Activated T-cell treated with anti-CD3 and anti-CD28 coated beads, Interleukin-2, amount 50 U/mL, for 24 hours (primary cell): ENCODE measurements around the gene CDC42EP4.
"Not testable (repeated sequence)": the region's sequence is repeated elsewhere in the genome, so short reads cannot be mapped to it uniquely, and the experiment has no call there.

Source experiments
- DNase-seq: peaks from one replicate; pipeline ENCODE4 v3.0.0-alpha.2; 2020
- H3K27ac Mint-ChIP-seq: 2 replicates; pipeline ENCODE4 v1.8.0; 2020; ENCODE audit warnings: mild to moderate bottlenecking, mixed read lengths
- H3K27me3 Mint-ChIP-seq: 2 replicates; pipeline ENCODE4 v1.8.0; 2020; ENCODE audit warnings: mixed read lengths
- H3K36me3 Mint-ChIP-seq: 2 replicates; pipeline ENCODE4 v1.8.0; 2020; ENCODE audit warnings: low read depth, mixed read lengths
- H3K4me1 Mint-ChIP-seq: 2 replicates; pipeline ENCODE4 v1.8.0; 2020; ENCODE audit warnings: low read depth, mixed read lengths
- H3K4me3 Mint-ChIP-seq: 2 replicates; pipeline ENCODE4 v1.8.0; 2020; ENCODE audit warnings: mild to moderate bottlenecking, moderate library complexity, mixed read lengths
- H3K9me3 Mint-ChIP-seq: 2 replicates; pipeline ENCODE4 v1.8.0; 2020; ENCODE audit warnings: mixed read lengths

Gene CDC42EP4

DNA sequence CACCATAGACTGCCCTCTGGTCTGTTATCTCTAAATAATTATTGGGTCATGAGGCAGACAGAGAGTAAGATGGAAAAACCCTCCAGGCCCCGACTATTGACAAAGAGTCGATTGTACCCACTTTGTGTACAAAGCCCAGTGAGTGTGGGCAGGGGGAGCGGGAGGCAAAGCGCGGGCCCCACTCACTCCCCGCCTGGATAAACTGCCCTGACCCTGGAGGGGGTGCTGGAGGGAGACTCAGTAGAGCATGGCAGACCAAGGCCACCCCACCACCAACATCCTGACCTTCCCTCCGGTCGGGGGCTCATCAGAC lies 38.9 kb downstream of the CDC42EP4 start:
- H3K4me3 Mint-ChIP-seq, result no peak overlapping the region
- no peaks in the 10 kb centered on the region for H3K36me3 Mint-ChIP-seq
- no peaks in the 10 kb centered on the region for H3K27me3 Mint-ChIP-seq
- no peaks in the 10 kb centered on the region for H3K4me1 Mint-ChIP-seq
- no peak overlapping the region for H3K27ac Mint-ChIP-seq
- no peaks in the 10 kb centered on the region for H3K9me3 Mint-ChIP-seq
- DNase-seq, result no peak

DNA sequence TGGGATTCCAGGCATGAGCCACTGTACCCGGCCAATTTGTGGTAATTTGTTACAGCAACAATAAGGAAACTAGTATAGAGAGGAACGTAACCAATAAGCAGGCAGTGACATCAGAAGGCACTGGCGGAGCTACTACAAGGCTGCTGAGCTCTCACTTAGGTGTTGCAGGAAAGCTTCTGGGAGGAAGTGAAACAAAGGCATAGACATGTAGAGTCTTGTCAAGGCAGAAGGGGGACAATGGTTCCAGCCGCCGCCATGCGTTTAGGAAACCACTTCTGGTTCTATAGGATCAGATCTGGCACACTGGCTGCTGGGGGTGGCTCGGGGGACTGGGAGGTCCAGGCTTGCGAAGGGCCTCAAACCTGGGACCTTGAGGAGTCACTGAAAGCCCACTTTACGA lies 40.7 kb downstream of the CDC42EP4 start:
- Mint-ChIP-seq H3K27ac (no peak overlapping the region), H3K36me3 (no peaks in the 10 kb centered on the region), H3K4me3 (no peak overlapping the region), H3K9me3 (no peaks in the 10 kb centered on the region), H3K27me3 (no peaks in the 10 kb centered on the region), H3K4me1 (no peaks in the 10 kb centered on the region)
- DNase-seq, result no peak

DNA sequence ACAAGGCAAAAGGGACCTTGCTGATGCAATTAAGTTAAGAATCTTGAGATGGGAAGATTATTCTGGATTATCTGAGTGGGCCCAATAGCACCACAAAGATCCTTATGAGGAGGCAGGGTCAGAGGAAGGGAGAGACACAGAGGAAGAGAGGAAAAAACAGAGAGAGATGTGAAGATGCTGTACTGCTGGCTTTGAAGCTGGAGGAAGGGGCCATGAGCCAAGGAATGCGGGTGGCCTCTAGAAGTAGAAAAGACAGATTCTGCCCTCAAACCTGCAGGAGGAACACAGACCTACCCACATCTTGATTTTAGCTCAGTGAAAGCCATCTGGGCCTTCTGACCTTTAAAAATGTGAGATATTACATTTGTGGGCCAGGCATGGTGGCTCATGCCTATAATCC lies 42.0 kb downstream of the CDC42EP4 start:
- Mint-ChIP-seq H3K36me3 (no peaks in the 10 kb centered on the region), H3K27ac (no peak overlapping the region), H3K9me3 (no peaks in the 10 kb centered on the region), H3K4me1 (no peaks in the 10 kb centered on the region), H3K27me3 (no peaks in the 10 kb centered on the region), H3K4me3 (no peak overlapping the region)
- DNase-seq, result no peak

DNA sequence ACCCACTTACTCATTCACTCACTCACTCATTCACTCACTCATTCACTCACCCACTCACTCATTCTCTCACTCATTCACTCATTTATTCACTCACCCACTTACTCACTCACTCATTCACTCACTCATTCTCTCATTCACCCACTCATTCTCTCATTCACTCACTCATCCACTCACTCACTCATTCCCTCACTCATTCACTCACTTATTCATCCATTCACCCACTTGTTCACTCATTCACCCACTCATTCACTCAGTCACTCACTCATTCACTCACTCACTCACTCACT lies 42.5 kb downstream of the CDC42EP4 start:
- Mint-ChIP-seq H3K27ac (no peak overlapping the region), H3K4me3 (no peak overlapping the region), H3K4me1 (no peaks in the 10 kb centered on the region), H3K36me3 (no peaks in the 10 kb centered on the region), H3K9me3 (no peaks in the 10 kb centered on the region), H3K27me3 (no peaks in the 10 kb centered on the region)
- no peak for DNase-seq

DNA sequence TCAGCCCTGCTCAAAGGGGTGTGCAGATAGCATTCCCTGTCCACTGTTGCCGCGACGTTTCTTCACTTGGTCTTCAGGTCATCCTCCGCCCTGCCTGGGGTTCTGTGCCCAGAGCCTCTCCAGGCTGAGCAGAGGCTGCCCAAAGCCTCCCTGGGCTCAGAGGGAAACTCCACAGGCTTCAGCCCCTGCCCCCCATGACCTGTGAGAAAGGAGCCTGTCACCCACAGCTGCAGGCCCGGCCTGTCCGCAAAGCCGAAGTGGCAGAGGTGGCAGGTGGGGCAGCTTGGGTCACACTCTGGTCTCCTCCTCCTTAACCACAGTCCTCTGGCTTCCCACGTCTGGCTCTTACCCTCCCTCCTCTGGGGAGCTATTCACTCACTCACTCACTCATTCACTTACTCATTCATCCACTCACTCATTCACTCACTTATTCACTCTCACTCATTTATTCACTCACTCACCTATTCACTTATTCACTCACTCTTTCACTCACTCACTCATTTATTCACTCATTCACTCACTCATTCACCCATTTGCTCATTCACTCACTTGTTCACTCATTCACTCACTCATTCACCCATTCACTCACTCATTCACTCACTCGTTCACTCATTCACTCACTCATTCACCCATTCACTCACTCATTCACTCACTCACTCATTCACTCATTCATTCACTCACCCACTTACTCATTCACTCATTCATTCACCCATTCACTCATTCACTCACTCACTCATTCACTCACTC lies 43.0 kb downstream of the CDC42EP4 start:
- Mint-ChIP-seq H3K36me3 (no peaks in the 10 kb centered on the region), H3K4me3 (no peak overlapping the region), H3K27me3 (no peaks in the 10 kb centered on the region), H3K27ac (no peak overlapping the region), H3K9me3 (no peaks in the 10 kb centered on the region), H3K4me1 (no peaks in the 10 kb centered on the region)
- DNase-seq, result no peak

DNA sequence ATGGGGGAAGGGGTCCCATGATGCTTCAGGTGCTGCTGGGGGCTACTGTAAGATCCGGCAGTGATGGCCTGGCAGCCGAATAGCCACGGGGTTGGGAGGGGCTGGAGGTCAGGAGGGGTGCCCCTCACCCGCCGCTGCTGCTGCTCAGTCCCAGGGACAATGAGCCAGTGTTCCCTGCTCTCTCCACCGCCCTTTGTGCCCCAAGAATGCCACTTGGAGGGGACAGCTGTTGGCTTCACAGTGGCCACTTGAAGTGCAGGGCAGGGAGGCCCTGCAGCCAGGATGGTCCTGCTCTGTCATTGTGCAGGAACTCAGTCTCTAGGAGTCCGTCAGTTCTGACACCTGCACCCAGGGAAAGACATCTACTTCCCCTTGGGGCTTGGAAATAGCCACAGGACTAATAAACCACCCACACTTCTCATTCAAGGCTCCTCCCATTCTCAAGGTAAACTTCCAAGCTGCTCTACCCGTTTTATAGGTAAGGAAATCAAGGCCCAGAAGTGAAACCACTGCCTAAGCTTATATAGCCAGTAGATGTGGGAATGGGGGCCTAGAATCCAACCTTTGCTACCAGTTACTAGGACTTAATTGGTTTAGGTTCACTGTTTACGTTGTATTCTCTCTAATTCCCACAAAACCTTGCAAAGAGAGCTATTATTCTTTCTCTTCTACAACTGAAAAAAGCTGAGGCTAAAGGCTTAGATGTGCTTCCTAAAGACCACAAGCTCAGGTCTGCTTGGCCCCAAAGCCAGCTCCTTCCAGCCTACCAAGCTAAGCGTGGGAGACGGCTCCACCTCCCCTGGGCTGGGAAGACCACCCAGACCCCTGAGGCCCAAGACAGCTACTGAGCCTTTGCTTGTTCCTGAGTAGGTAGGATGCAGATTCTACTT lies 43.9 kb downstream of the CDC42EP4 start:
- Mint-ChIP-seq H3K27me3 (no peaks in the 10 kb centered on the region), H3K4me3 (no peak overlapping the region), H3K27ac (no peak overlapping the region), H3K9me3 (no peaks in the 10 kb centered on the region), H3K36me3 (no peaks in the 10 kb centered on the region), H3K4me1 (no peaks in the 10 kb centered on the region)
- no peak for DNase-seq

DNA sequence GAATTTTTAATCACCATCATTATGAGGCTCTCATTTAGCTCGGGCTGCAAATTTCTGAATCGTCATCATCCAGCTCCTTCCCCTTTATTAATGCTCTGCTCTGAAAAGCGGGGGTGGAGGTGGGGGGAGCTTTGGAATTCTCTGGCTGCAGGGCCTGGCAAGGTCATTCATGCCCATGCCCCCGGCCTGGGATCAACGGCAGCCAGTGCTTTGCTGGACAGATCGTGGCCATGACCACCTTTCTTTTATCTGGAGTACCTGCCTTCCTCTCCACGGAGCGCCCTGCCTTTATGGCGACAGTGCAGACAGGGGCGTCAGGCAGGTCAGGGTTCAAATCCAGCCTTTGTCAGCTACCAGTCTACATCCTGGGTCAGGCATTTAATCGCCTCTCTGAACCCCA lies 45.0 kb downstream of the CDC42EP4 start:
- Mint-ChIP-seq H3K27me3 (no peaks in the 10 kb centered on the region), H3K9me3 (no peaks in the 10 kb centered on the region), H3K4me3 (no peak overlapping the region), H3K36me3 (no peaks in the 10 kb centered on the region), H3K4me1 (no peaks in the 10 kb centered on the region), H3K27ac (no peak overlapping the region)
- DNase-seq, result no peak

DNA sequence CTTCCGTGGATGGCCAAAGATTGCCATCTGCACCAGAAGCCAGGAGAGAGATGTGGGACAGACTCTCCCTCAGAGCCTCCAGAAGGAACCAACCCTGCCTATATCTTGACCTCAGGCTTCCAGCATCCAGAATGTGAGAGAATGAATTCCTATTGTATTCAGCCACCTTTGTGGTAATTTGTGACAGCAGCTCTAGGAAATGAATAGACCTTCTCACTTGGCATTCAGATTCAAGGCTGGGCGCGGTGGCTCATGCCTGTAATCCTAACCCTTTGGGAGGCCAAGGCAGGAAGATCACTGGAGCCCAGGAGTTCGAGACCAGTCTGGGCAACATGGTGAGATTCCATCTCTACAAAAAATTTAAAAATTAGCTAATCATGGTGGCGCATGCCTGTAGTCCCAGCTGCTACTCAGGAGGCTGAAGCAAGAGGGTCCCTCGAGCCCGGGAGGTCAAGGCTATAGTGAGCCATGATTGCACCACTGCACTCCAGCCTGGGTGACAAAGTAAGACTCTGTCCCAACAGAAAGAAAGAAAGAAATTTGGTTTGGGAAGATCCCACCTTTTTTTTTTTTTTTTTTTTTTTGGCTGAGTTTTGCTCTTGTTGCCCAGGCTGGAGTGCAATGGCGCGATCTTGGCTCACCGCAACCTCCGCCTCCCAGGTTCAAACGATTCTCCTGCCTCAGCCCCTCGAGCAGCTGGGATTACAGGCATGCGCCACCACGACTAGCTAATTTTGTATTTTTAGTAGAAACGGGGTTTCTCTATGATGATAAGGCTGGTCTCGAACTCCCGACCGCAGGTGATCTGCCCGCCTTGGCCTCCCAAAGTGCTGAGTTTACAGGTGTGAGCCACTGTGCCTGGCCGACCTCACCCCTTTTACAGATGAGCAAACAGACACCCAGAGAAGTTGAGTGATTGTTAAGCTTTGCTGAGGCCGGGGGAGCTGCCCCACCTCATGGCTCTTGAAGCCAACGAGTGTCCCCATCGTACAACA lies 45.9 kb downstream of the CDC42EP4 start:
- H3K4me1 Mint-ChIP-seq, result no peaks in the 10 kb centered on the region
- H3K27me3 Mint-ChIP-seq, result no peaks in the 10 kb centered on the region
- H3K27ac Mint-ChIP-seq, result no peak overlapping the region
- H3K9me3 Mint-ChIP-seq, result no peaks in the 10 kb centered on the region
- DNase-seq, result no peak
- H3K36me3 Mint-ChIP-seq, result no peaks in the 10 kb centered on the region
- no peak overlapping the region for H3K4me3 Mint-ChIP-seq

DNA sequence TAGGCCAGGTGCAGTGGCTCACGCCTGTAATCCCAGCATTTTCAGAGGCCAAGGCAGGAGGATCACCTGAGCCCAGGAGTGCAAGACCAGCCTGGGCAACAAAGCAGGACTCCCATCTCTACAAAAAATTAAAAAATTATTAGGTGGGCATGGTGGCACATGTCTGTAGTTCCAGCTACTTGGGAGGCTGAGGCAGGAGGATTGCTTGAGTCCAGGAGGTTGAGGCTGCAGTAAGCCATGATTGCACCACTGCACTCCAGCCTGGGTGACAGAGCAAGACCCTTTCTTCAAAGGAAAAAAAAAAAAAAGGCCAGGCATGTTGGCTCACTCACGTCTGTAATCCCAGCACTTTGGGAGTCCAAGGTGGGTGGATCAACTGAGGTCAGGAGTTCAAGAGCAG lies 47.4 kb downstream of the CDC42EP4 start:
- H3K36me3 Mint-ChIP-seq, DNase-seq, H3K9me3 Mint-ChIP-seq, H3K4me3 Mint-ChIP-seq, H3K4me1 Mint-ChIP-seq, H3K27ac Mint-ChIP-seq, H3K27me3 Mint-ChIP-seq: not testable (repeated sequence)

DNA sequence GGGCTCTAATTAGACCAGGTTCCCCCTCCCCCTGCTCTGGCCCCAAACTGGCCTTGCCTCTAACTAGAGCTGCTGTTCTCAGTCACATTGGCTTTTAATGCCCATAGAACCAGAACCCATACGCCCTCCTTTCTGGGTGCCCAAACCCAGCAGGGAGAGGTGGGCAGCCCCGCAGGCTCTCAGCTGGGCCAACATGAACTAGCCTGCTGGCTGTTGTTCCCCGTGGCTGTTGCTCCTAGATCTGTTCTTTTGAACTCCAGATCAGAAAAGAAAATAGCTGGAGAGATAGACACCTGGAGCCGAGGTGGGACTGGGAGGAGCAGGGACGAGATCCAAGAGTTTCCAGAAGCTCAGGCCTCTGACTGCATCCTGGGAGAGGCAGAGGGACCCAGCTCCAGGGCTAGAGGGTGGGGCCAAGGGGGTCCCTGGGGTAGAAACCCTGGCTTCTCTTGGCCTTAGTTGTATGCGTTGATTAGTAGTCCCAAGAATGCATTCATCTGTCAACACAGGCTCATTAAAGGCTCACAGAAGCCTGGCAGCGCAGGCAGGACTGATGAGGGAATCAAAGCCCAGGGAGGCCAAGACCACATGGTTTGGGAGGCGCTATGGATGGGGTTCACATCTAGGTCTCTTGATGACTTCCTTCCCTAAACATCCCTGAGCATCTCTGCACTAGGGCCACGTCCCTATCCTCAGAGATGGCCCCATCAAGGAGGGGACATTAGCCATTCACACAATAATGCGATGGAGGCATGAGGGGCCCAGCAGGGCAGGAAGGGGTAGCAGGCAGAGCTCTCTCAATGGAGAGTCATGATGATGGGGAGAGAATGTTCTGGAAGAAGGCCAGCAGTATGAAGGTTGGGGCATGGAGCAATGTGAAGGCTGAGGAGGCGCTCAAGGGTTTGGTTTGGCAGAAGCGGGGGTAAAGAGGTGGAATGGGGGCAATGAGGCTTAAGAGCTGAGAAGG lies 48.8 kb downstream of the CDC42EP4 start:
- Mint-ChIP-seq H3K27me3 (no peaks in the 10 kb centered on the region), H3K4me3 (no peak overlapping the region), H3K27ac (no peak overlapping the region), H3K36me3 (no peaks in the 10 kb centered on the region), H3K9me3 (no peaks in the 10 kb centered on the region), H3K4me1 (no peaks in the 10 kb centered on the region)
- DNase-seq, result no peak

DNA sequence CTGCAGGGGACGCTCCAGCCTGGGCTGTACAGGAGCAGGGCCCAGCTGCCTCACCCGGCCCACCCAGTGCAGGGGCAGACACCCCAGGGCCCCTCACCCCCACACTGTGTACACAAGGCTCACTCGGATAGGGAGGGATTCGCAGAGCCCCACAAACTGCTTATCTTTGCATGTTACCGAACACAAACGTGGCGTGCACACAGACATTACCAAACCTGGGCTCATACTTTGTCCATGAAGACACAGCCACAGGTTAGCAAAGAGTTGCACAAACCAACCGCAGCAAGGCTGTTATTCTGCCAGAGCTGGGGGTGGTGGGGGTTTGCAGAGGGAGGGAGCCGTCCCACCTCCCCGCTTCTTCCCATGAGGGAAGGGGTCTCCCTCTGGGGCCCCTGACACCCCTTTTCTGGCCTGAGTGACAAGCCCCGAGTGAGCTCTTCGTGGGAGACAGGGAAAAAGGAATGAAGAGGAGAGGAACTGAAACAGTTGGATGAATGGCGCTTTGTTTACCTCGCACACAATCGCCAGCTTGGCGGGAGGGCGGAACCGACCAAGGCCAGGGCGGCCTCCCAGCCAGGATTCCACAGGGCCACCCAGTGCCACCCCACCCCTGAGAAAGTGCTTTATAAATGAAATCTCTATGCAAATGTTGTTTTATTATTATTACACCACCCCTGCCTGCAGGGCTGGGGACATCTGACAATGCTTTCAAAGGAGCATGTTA lies 49.7 kb downstream of the CDC42EP4 start:
- Mint-ChIP-seq H3K27ac (no peak overlapping the region), H3K4me1 (no peaks in the 10 kb centered on the region), H3K27me3 (no peaks in the 10 kb centered on the region), H3K36me3 (no peaks in the 10 kb centered on the region), H3K9me3 (no peaks in the 10 kb centered on the region), H3K4me3 (no peak overlapping the region)
- no peak for DNase-seq

DNA sequence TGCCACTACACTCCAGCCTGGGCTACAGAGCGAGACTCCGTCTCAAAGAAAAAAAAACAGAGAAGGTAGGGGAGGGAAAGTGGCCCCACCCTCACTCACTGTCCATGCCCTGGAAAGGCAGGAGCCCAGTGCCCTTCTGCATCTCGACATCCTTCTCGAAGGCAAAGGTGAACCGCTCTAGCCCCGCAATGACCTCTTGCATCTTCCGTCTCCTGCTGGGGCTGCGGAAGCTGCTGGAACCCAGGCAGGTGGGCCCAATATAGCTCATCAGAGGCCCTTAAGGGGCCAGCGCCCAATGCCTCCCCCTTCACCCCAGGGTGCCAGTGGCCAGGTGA lies 50.2 kb downstream of the CDC42EP4 start, which contains the start of gene CPSF4L:
TSS of gene CPSF4L (minus strand) at position 264 of the 335 bp plus-strand sequence. CDS start at position 202, 62 bp downstream.
- Mint-ChIP-seq H3K9me3 (no peaks in the 10 kb centered on the region), H3K4me1 (no peaks in the 10 kb centered on the region), H3K36me3 (no peaks in the 10 kb centered on the region), H3K27ac (no peak within 1 kb of the TSS), H3K4me3 (no peak within 1 kb of the TSS), H3K27me3 (no peaks in the 10 kb centered on the region)
- DNase-seq, result no peak

DNA sequence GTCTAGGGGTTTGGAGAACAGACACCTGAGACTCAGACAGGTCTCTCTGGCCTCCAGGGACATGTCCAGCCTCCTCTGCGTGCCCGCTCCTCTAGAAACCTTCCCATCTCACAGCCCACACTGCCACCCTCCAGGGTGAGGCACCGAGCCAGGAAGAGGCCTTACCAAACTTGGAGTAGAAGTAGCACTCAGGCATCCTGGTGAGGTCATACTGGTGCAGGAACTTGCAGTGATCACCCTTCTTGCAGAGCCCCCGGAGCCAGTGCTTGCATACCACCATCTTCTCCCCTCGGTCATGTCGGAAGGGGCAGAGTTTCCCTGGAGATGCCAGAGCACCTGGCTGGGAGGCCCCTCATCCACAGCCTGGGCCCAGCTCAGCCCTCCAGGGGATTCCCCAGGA lies 54.3 kb downstream of the CDC42EP4 start:
- no peaks in the 10 kb centered on the region for H3K27me3 Mint-ChIP-seq
- no peaks in the 10 kb centered on the region for H3K36me3 Mint-ChIP-seq
- peaks cover 4% of the 10 kb centered on the region for H3K4me1 Mint-ChIP-seq
- H3K9me3 Mint-ChIP-seq, result no peaks in the 10 kb centered on the region
- DNase-seq, result no peak
- H3K27ac Mint-ChIP-seq, result no peak overlapping the region
- no peak overlapping the region for H3K4me3 Mint-ChIP-seq
